HepG2 (cell line): ENCODE measurements around the gene FAM124A. TPM values are rescaled to one million over a fixed set of nuclear protein-coding genes. Genes with fewer than 3 reads are reported as not detected.
A peak's percentile ranks its signal among the peaks of the same experiment; 100 is the strongest.

Experiments used
- ATAC-seq: fragments of 200-7000 bp; cut with Tn5 transposase; 3 replicates; pipeline ENCODE4 v1.9.1; 2020; ENCODE audit warnings: mild to moderate bottlenecking, moderate library complexity
- BruUV-seq: library from RNA; stranded (reverse); fragments of 400-500 nt; replicated peaks from 2 replicates; lab custom pipeline; 2021; lab: Mats Ljungman, UMichigan
- CTCF ChIA-PET: fragments of 300-600 bp; formaldehyde crosslinking; extraction: SDS; loops from one replicate; lab custom pipeline; 2021; ENCODE audit warnings: low total read pairs, inconsistent platforms, low intra/inter-chr PET ratio; lab: Yijun Ruan, JAX
- POLR2A ChIA-PET: fragments of 350-600 bp; sonication (Branson Sonifier 250); formaldehyde crosslinking; loops from one replicate; lab custom pipeline; 2020; ENCODE audit warnings: antibody characterized with exemption, inconsistent platforms; lab: Yijun Ruan, JAX
- DNase-seq: peaks from one replicate; pipeline ENCODE4 v3.0.0-alpha.2; 2015; ENCODE audit warnings: low spot score
- FAIRE-seq: peaks from 3 replicates; lab custom pipeline; 2011; peaks lifted over from hg19 to GRCh38; lab: Jason Lieb, UNC
- H2AFZ ChIP-seq: one replicate; pipeline ENCODE4 v1.6.1; 2011; ENCODE audit warnings: low read length, inconsistent platforms
- H3K27ac ChIP-seq: fragments of 300-600 bp; 3 replicates; pipeline ENCODE4 v1.8.0; 2011; ENCODE audit warnings: mixed run types, mild to moderate bottlenecking, mixed read lengths, low read length, inconsistent platforms; ENCODE audit not compliant: insufficient read depth; ENCODE audit errors: extremely low read length
- H3K27me3 ChIP-seq, 2 experiments: fragments of 200-600 bp in 1 of 2; 2 replicates in 1 of 2; 3 replicates in 1 of 2; pipeline versions ENCODE4 v1.6.0 to v1.8.0; 2011; ENCODE audit warnings: low read length in 2 of 2, mild to moderate bottlenecking in 2 of 2, moderate library complexity in 2 of 2, inconsistent platforms in 1 of 2; ENCODE audit not compliant: insufficient read depth in 2 of 2, control insufficient read depth in 1 of 2
- H3K36me3 ChIP-seq, 2 experiments: fragments of 200-600 bp in 1 of 2; replicated peaks in 1 of 2; 2 replicates in 1 of 2; 3 replicates in 1 of 2; pipeline versions ENCODE4 v1.5.1 to v1.8.0; 2011; ENCODE audit warnings: low read length in 2 of 2, inconsistent platforms in 1 of 2; ENCODE audit not compliant: insufficient read depth in 2 of 2, control insufficient read depth in 1 of 2
- H3K4me1 ChIP-seq: 2 replicates; pipeline ENCODE4 v1.5.1; 2012; ENCODE audit warnings: low read length, inconsistent platforms; ENCODE audit not compliant: insufficient read depth
- H3K4me2 ChIP-seq: 2 replicates; pipeline ENCODE4 v1.6.0; 2011; ENCODE audit warnings: low read depth, low read length, inconsistent platforms
- H3K4me3 ChIP-seq, 3 experiments: fragments of 200-600 bp in 1 of 3; sonication (generic), shearing (Covaris generic) in 1 of 3; replicated peaks in 1 of 3; 2 replicates each; pipeline ENCODE4 v1.5.1; 2011 to 2016; ENCODE audit warnings: low read length in 3 of 3, inconsistent platforms in 2 of 3, low read depth in 2 of 3, mild to moderate bottlenecking in 2 of 3, control low read depth in 1 of 3, mixed read lengths in 1 of 3; ENCODE audit not compliant: insufficient read depth in 1 of 3
- H3K79me2 ChIP-seq: one replicate; pipeline ENCODE4 v1.6.1; 2011; ENCODE audit warnings: low read length, inconsistent platforms; ENCODE audit not compliant: insufficient read depth
- H3K9ac ChIP-seq: 2 replicates; pipeline ENCODE4 v1.6.0; 2011; ENCODE audit warnings: mild to moderate bottlenecking, low read depth, low read length, inconsistent platforms; ENCODE audit not compliant: insufficient read depth
- H3K9me3 ChIP-seq: 2 replicates; pipeline ENCODE4 v1.5.1; 2012; ENCODE audit warnings: mild to moderate bottlenecking, low read length
- H4K20me1 ChIP-seq: 2 replicates; pipeline ENCODE4 v1.6.0; 2011; ENCODE audit warnings: inconsistent platforms, mild to moderate bottlenecking, low read length, moderate library complexity; ENCODE audit not compliant: insufficient read depth
- ATF4 ChIP-seq, 2 experiments: fragments of 450-650 bp in 1 of 2; sonication (generic) in 1 of 2; formaldehyde crosslinking; IDR thresholded peaks; 2 replicates each; pipeline versions ENCODE4 v1.5.0 to v1.8.0; 2020 to 2022; ENCODE audit warnings: mild to moderate bottlenecking in 1 of 2, missing genetic modification reagents in 1 of 2
- DNMT1 ChIP-seq: sonication (generic); formaldehyde crosslinking; IDR thresholded peaks from 2 replicates; pipeline ENCODE4 v1.5.1; 2020; ENCODE audit warnings: mild to moderate bottlenecking, missing genetic modification reagents
- EZH2 ChIP-seq: conservative IDR thresholded peaks from 2 replicates; pipeline ENCODE4 v1.6.1; 2012; ENCODE audit warnings: mild to moderate bottlenecking, low read depth, low read length, moderate library complexity
- PPARG ChIP-seq: conservative IDR thresholded peaks from 2 replicates; pipeline ENCODE4 v1.6.1; 2016; ENCODE audit warnings: missing biosample characterization, missing genetic modification reagents
- ZNF687 ChIP-seq: sonication (generic); formaldehyde crosslinking; IDR thresholded peaks from 2 replicates; pipeline ENCODE4 v1.5.1; 2020; ENCODE audit warnings: mild to moderate bottlenecking, missing genetic modification reagents, moderate library complexity
- ZNF879 ChIP-seq: sonication (generic); formaldehyde crosslinking; IDR thresholded peaks from 2 replicates; pipeline ENCODE4 v1.8.1; 2023; ENCODE audit warnings: missing genetic modification reagents
- WGBS: methylation state at CpG from one replicate; pipeline ENCODE4 v1.1.6; 2017; ENCODE audit warnings: low lambda C conversion rate; 5-methylcytosine and 5-hydroxymethylcytosine counted together
- in situ Hi-C: cut with HindIII; loops from 2 replicates; pipeline ENCODE4 v1.10.0; 2017; ENCODE audit warnings: low pct_unique_long_range_greater_than_20kb; ENCODE audit not compliant: extremely low pct_ligation_motif_present
- intact Hi-C: fragments of 100-400 bp; cut with micrococcal nuclease; formaldehyde crosslinking; loops from one replicate; pipeline ENCODE4 v1.10.0; 2022; ENCODE audit not compliant: unreplicated experiment
- polyA plus RNA-seq, 8 experiments: library from polyadenylated mRNA; depleted of rRNA in 3 of 8; stranded (reverse) in 7 of 8; unstranded in 1 of 8; fragments of >200 nt; fragmentation: Illumina TruSeq in 4 of 8; extraction: Trizol in 4 of 8; gene quantifications; 2 replicates each; pipeline versions ENCODE4 v1.2.1 to v1.2.3, GENCODE V29; 2011 to 2016; ENCODE audit warnings: low read depth in 4 of 8, missing spikeins in 1 of 8, mixed read lengths in 1 of 8; ENCODE audit not compliant: insufficient read depth in 1 of 8
- total RNA-seq, 5 experiments: library from RNA; depleted of rRNA; stranded (reverse); fragments of >200 nt; fragmentation: Illumina TruSeq; extraction: Trizol; gene quantifications; 2 replicates each; pipeline ENCODE4 v1.2.3, GENCODE V29; 2016; ENCODE audit warnings: low read depth in 1 of 5

Gene FAM124A
- total and polyA plus RNA-seq, 2 of the 13 experiments (the other 11 are each of a cell fraction or from before 2014, with no cell fraction given), result not detected

GRCh38 chr13:51222686-51223559 is 725 bp downstream of the FAM124A start:
- BruUV-seq, result no TSS peak
- no peak for FAIRE-seq
- CTCF ChIA-PET, result no interaction called here
- peak; percentile 91 for TF ChIP-seq EZH2
- no peak for TF ChIP-seq ATF4 (CRISPR knock-in tag; IDR thresholded peaks at IDR 0.05)
- TF ChIP-seq PPARG (CRISPR knock-in tag), result no peak
- 0 out of 2 replicates have a peak, but pooled peaks have one; percentile 34 for TF ChIP-seq DNMT1 (CRISPR knock-in tag)
- peak; percentile 4; the same call in 1 of the 2 replicates for TF ChIP-seq ZNF687 (CRISPR knock-in tag)
- no peak for TF ChIP-seq ZNF879
- TF ChIP-seq, all 625 proteins: peak for 3
- no peaks in the 10 kb centered on the region for H3K9me3 ChIP-seq
- H3K27ac ChIP-seq, result no peak overlapping the region
- H3K36me3 ChIP-seq, result no peaks in the 10 kb centered on the region
- in situ Hi-C loops, result no loop called here
- no peaks in the 10 kb centered on the region for H3K79me2 ChIP-seq
- H3K9ac ChIP-seq, result no peak overlapping the region
- H3K4me1 ChIP-seq, result peaks cover 11% of the 10 kb centered on the region; the same call in 1 of the 2 replicates
- WGBS, result 21% methylated on average over 16 of the region's 34 CpGs
- peak overlapping the region; percentile 91 for H3K4me2 ChIP-seq
- H2AFZ ChIP-seq, result no peak overlapping the region
- POLR2A ChIA-PET, result no interaction called here
- no peaks in the 10 kb centered on the region for H4K20me1 ChIP-seq
- intact Hi-C loops, result no loop called here
- DNase-seq (no peak), ATAC-seq (peak; percentile 58)
- peak overlapping the region; percentile 49 to 79 (median 64) for H3K4me3 ChIP-seq
- H3K27me3 ChIP-seq, result peaks cover 4 to 63% of the 10 kb centered on the region in 2 experiments
